HEK293T (cell line): ENCODE results near the gene ARHGAP26.

ENCODE experiments used
- BHLHE40 ChIP-seq: fragments of 450-650 bp; IDR thresholded peaks from 2 replicates; pipeline ENCODE4 v1.6.1; 2016; ENCODE audit warnings: mild to moderate bottlenecking, moderate library complexity, borderline replicate concordance
- ELF4 ChIP-seq: fragments of 450-650 bp; IDR thresholded peaks from 2 replicates; pipeline ENCODE4 v1.6.1; 2017; ENCODE audit warnings: antibody characterized with exemption
- FOXA1 ChIP-seq: fragments of 450-650 bp; IDR thresholded peaks from 2 replicates; pipeline ENCODE4 v1.6.1; 2016; ENCODE audit warnings: mild to moderate bottlenecking
- FOXK2 ChIP-seq: fragments of 450-650 bp; IDR thresholded peaks from 2 replicates; pipeline ENCODE4 v1.6.1; 2016; ENCODE audit warnings: mild to moderate bottlenecking
- FOXM1 ChIP-seq: fragments of 450-650 bp; IDR thresholded peaks from 2 replicates; pipeline ENCODE4 v1.6.1; 2017; ENCODE audit warnings: mild to moderate bottlenecking, borderline replicate concordance
- SP1 ChIP-seq: fragments of 450-650 bp; IDR thresholded peaks from 2 replicates; pipeline ENCODE4 v1.6.1; 2017
- SUZ12 ChIP-seq: fragments of 450-650 bp; IDR thresholded peaks from 2 replicates; pipeline ENCODE4 v1.6.1; 2016; ENCODE audit warnings: mild to moderate bottlenecking
- TF ChIP-seq, protein P1 (sequence below): fragments of 450-650 bp; IDR thresholded peaks from 2 replicates; pipeline ENCODE4 v1.6.1; 2016

- TF ChIP-seq SP1 (no peak), BHLHE40 (no peak), SUZ12 (no peak), FOXK2 (no peak), FOXM1 (no peak), FOXA1 (no peak), ELF4 (no peak)
- TF ChIP-seq, protein P1, sequence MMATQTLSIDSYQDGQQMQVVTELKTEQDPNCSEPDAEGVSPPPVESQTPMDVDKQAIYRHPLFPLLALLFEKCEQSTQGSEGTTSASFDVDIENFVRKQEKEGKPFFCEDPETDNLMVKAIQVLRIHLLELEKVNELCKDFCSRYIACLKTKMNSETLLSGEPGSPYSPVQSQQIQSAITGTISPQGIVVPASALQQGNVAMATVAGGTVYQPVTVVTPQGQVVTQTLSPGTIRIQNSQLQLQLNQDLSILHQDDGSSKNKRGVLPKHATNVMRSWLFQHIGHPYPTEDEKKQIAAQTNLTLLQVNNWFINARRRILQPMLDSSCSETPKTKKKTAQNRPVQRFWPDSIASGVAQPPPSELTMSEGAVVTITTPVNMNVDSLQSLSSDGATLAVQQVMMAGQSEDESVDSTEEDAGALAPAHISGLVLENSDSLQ, result no peak
Measured at GRCh38 chr5:142911170-142911569, 141.0 kb downstream of the ARHGAP26 start.
